Natural killer cell (primary cell): ENCODE results near the gene PBX2. TPM values are rescaled to one million over a fixed set of nuclear protein-coding genes. Genes with fewer than 3 reads are reported as not detected.

ENCODE experiments used
- ATAC-seq, 3 donors: fragments of 150-1000 bp in 2 of 3; fragments of 200-7000 bp in 1 of 3; cut with Tn5 transposase; 1 replicate in 1 of 3; 2 replicates in 2 of 3; pipeline ENCODE4 v1.10.0; 2021; ENCODE audit warnings: mild to moderate bottlenecking in 2 of 3, moderate library complexity in 2 of 3
- DNase-seq, 2 donors: peaks; one replicate each; pipeline versions ENCODE4 v3.0.0 to v3.0.0-alpha.2; 2013 to 2021; ENCODE audit warnings: mixed read lengths in 1 of 2
- H3K27ac ChIP-seq: one replicate; pipeline ENCODE4 v1.5.1; 2013; ENCODE audit warnings: mild to moderate bottlenecking, low read length
- H3K27me3 ChIP-seq: one replicate; pipeline ENCODE4 v1.6.1; 2013; ENCODE audit warnings: low read length; ENCODE audit not compliant: control insufficient read depth, insufficient read depth
- H3K36me3 ChIP-seq: one replicate; pipeline ENCODE4 v1.6.1; 2013; ENCODE audit warnings: low read length; ENCODE audit not compliant: control insufficient read depth, insufficient read depth
- H3K4me1 ChIP-seq: one replicate; pipeline ENCODE4 v1.6.1; 2013; ENCODE audit warnings: low read length; ENCODE audit not compliant: control insufficient read depth, insufficient read depth
- H3K4me3 ChIP-seq: one replicate; pipeline ENCODE4 v1.5.1; 2013; ENCODE audit warnings: low read length
- H3K9me3 ChIP-seq: one replicate; pipeline ENCODE4 v1.6.1; 2013; ENCODE audit warnings: low read length; ENCODE audit not compliant: control insufficient read depth, insufficient read depth
- H3K27ac Mint-ChIP-seq, 2 donors: one replicate each; pipeline ENCODE4 v1.8.0; 2022; ENCODE audit warnings: mild to moderate bottlenecking in 2 of 2, mixed read lengths in 2 of 2, moderate library complexity in 1 of 2
- H3K27me3 Mint-ChIP-seq, 2 donors: one replicate each; pipeline ENCODE4 v1.8.0; 2022; ENCODE audit warnings: low read depth in 2 of 2, mixed read lengths in 2 of 2
- H3K36me3 Mint-ChIP-seq: one replicate; pipeline ENCODE4 v1.8.0; 2022; ENCODE audit warnings: mixed read lengths
- H3K4me1 Mint-ChIP-seq, 2 donors: one replicate each; pipeline ENCODE4 v1.8.0; 2022; ENCODE audit warnings: mixed read lengths in 2 of 2
- H3K4me3 Mint-ChIP-seq: one replicate; pipeline ENCODE4 v1.8.0; 2022; ENCODE audit warnings: mild to moderate bottlenecking, moderate library complexity, mixed read lengths
- H3K9me3 Mint-ChIP-seq, 2 donors: one replicate each; pipeline ENCODE4 v1.8.0; 2022; ENCODE audit warnings: mixed read lengths in 2 of 2
- CTCF ChIP-seq: fragments of 200-600 bp; IDR thresholded peaks from one replicate; pipeline ENCODE4 v1.8.0; 2022; ENCODE audit warnings: antibody characterized with exemption
- WGBS: methylation state at CpG from one replicate; pipeline ENCODE4 v1.1.7; 2013; ENCODE audit warnings: missing lambda C conversion rate; ENCODE audit not compliant: insufficient coverage; 5-methylcytosine and 5-hydroxymethylcytosine counted together
- intact Hi-C: fragments of 100-400 bp; cut with micrococcal nuclease; formaldehyde crosslinking; loops from one replicate; pipeline ENCODE4 v1.14.2; 2022
- total RNA-seq, 4 donors: library from RNA; stranded (reverse); fragments of 120-200 nt in 1 of 4; gene quantifications; one replicate each; pipeline versions ENCODE4 v1.2.3 to v1.2.4, GENCODE V29; 2013 to 2022

Gene PBX2
- total RNA-seq, 3 donors from 2014 or later (not counting 1 experiment from before 2014, with no cell fraction given): 111 to 116 (median 112) TPM

GRCh38 chr6:32202186-32202585 is 12.2 kb upstream of the PBX2 start:
- Mint-ChIP-seq H3K4me1 (peaks cover 0 to under 1% of the 10 kb centered on the region in 2 donors), H3K9me3 (no peaks in the 10 kb centered on the region), H3K4me3 (no peak overlapping the region), H3K27me3 (peaks cover 9 to 18% of the 10 kb centered on the region in 2 donors), H3K27ac (no peak overlapping the region), H3K36me3 (no peaks in the 10 kb centered on the region)
- Histone ChIP-seq H3K27ac (no peak overlapping the region), H3K27me3 (no peaks in the 10 kb centered on the region), H3K4me1 (peaks cover 2% of the 10 kb centered on the region), H3K9me3 (no peaks in the 10 kb centered on the region), H3K4me3 (no peak overlapping the region), H3K36me3 (no peaks in the 10 kb centered on the region)
- intact Hi-C loops: no loop called here
- no peak for DNase-seq
- 86% methylated on average over 9 of the region's 9 CpGs for WGBS
- TF ChIP-seq CTCF: no peak
- no peak for ATAC-seq

- H3K27ac ChIP-seq: no peak overlapping the region
- peaks cover 14% of the 10 kb centered on the region for H3K4me1 ChIP-seq
- intact Hi-C loops: no loop called here
- H3K27me3 ChIP-seq: no peaks in the 10 kb centered on the region
- H3K9me3 Mint-ChIP-seq: no peaks in the 10 kb centered on the region
- H3K4me1 Mint-ChIP-seq: peaks cover 12 to 13% of the 10 kb centered on the region in 2 donors
- TF ChIP-seq CTCF: no peak
- no peaks in the 10 kb centered on the region for H3K36me3 Mint-ChIP-seq
- peaks cover 9 to 11% of the 10 kb centered on the region in 2 donors for H3K27me3 Mint-ChIP-seq
- no peak overlapping the region for H3K4me3 ChIP-seq
- no peaks in the 10 kb centered on the region for H3K9me3 ChIP-seq
- 92% methylated on average over 12 of the region's 13 CpGs for WGBS
- no peak overlapping the region for H3K4me3 Mint-ChIP-seq
- DNase-seq (no peak), ATAC-seq (no peak)
- no peaks in the 10 kb centered on the region for H3K36me3 ChIP-seq
- no peak overlapping the region for H3K27ac Mint-ChIP-seq
Observed at GRCh38 chr6:32200711-32201475, 10.9 kb upstream of the PBX2 start.

- DNase-seq: no peak
- no peaks in the 10 kb centered on the region for H3K27me3 Mint-ChIP-seq
- peak overlapping the region in 1 of 2 donors; percentile 71 for H3K27ac Mint-ChIP-seq
- Histone ChIP-seq H3K36me3 (no peaks in the 10 kb centered on the region), H3K9me3 (no peaks in the 10 kb centered on the region), H3K4me3 (no peak overlapping the region), H3K27ac (no peak overlapping the region), H3K27me3 (no peaks in the 10 kb centered on the region), H3K4me1 (peaks cover 30% of the 10 kb centered on the region)
- 93% methylated on average over 17 of the region's 17 CpGs for WGBS
- H3K4me3 Mint-ChIP-seq: no peak overlapping the region
- TF ChIP-seq CTCF: no peak
- H3K9me3 Mint-ChIP-seq: no peaks in the 10 kb centered on the region
- intact Hi-C loops: loop anchor here (5.0 to 10.0 kb wide), 3 partner anchors 224 to 773 kb away; partner anchors contain the start of genes DXO and PSMB8
- H3K4me1 Mint-ChIP-seq: peaks cover 29 to 34% of the 10 kb centered on the region in 2 donors
- no peak for ATAC-seq
- H3K36me3 Mint-ChIP-seq: no peaks in the 10 kb centered on the region
Observed at GRCh38 chr6:32198866-32199265, 8.9 kb upstream of the PBX2 start.
